GM08714 (cell line): ENCODE measurements around the gene TAF11L3.
"Not testable (repeated sequence)": the region's sequence is repeated elsewhere in the genome, so short reads cannot be mapped to it uniquely, and the experiment has no call there.

Experiments
- H3K4me3 ChIP-seq: fragments of 200-500 bp; sonication (Bioruptor generic); 2 replicates; pipeline ENCODE4 v1.5.1; 2014; ENCODE audit warnings: mild to moderate bottlenecking, low read length, inconsistent platforms
- ZNF274 ChIP-seq: IDR thresholded peaks from 2 replicates; pipeline ENCODE4 v1.6.1; 2012; ENCODE audit warnings: mild to moderate bottlenecking, low read depth, low read length

Gene TAF11L3

GRCh38 chr5:17518067-17518466, at the start of gene TAF11L3:
Gene TAF11L3, plus strand, starts transcription at chr5:17518367.
- not testable (repeated sequence) for H3K4me3 ChIP-seq

- TF ChIP-seq ZNF274, result no peak
- H3K4me3 ChIP-seq, result no peak overlapping the region
These were observed 48.1 kb upstream of the TAF11L3 start for GRCh38 chr5:17470064-17470463.

- H3K4me3 ChIP-seq, result not testable (repeated sequence)
These were observed 43.1 kb upstream of the TAF11L3 start for GRCh38 chr5:17475064-17475463.

- no peak overlapping the region for H3K4me3 ChIP-seq
- TF ChIP-seq ZNF274, result no peak
These were observed 41.1 kb upstream of the TAF11L3 start for GRCh38 chr5:17477043-17477442.

- no peak overlapping the region for H3K4me3 ChIP-seq
- TF ChIP-seq ZNF274, result no peak
These were observed 40.4 kb upstream of the TAF11L3 start for GRCh38 chr5:17477573-17478265.

GRCh38 chr5:17481378-17481777, 36.8 kb upstream of the TAF11L3 start:
- no peak for TF ChIP-seq ZNF274
- no peak overlapping the region for H3K4me3 ChIP-seq

- no peak overlapping the region for H3K4me3 ChIP-seq
These were observed 35.4 kb upstream of the TAF11L3 start for GRCh38 chr5:17482790-17483189.

GRCh38 chr5:17486464-17487173, 31.5 kb upstream of the TAF11L3 start:
- not testable (repeated sequence) for H3K4me3 ChIP-seq

More at GRCh38 chr5:17482790-17483189, 35.4 kb upstream of the TAF11L3 start:
- no peak for TF ChIP-seq ZNF274

GRCh38 chr5:17487174-17487512, 31.0 kb upstream of the TAF11L3 start:
- no peak for TF ChIP-seq ZNF274
- no peak overlapping the region for H3K4me3 ChIP-seq

GRCh38 chr5:17491257-17491656, 26.9 kb upstream of the TAF11L3 start:
- not testable (repeated sequence) for H3K4me3 ChIP-seq

GRCh38 chr5:17492770-17493169, 25.4 kb upstream of the TAF11L3 start:
- TF ChIP-seq ZNF274, result no peak
- H3K4me3 ChIP-seq, result no peak overlapping the region

GRCh38 chr5:17497446-17497845, 20.7 kb upstream of the TAF11L3 start:
- H3K4me3 ChIP-seq, result no peak overlapping the region
- no peak for TF ChIP-seq ZNF274

- not testable (repeated sequence) for H3K4me3 ChIP-seq
These were observed 20.2 kb upstream of the TAF11L3 start, which contains the start of gene TAF11L2 for GRCh38 chr5:17497931-17498330. Gene TAF11L2, plus strand, starts transcription at chr5:17498231.

- TF ChIP-seq ZNF274, result no peak
- no peak overlapping the region for H3K4me3 ChIP-seq
These were observed 6.3 kb upstream of the TAF11L3 start for GRCh38 chr5:17511775-17512325.

GRCh38 chr5:17517526-17517925, 641 bp upstream of the TAF11L3 start:
- not testable (repeated sequence) for H3K4me3 ChIP-seq

- not testable (repeated sequence) for H3K4me3 ChIP-seq
These were observed 1.3 kb downstream of the TAF11L3 start for GRCh38 chr5:17519508-17519907.

- not testable (repeated sequence) for H3K4me3 ChIP-seq
These were observed 3.3 kb downstream of the TAF11L3 start, which contains the start of gene TAF11L4 for GRCh38 chr5:17521501-17521900. Gene TAF11L4, plus strand, starts transcription at chr5:17521801.

- not testable (repeated sequence) for H3K4me3 ChIP-seq
These were observed 6.8 kb downstream of the TAF11L3 start, which contains the start of gene TAF11L5 for GRCh38 chr5:17524935-17525334. Gene TAF11L5, plus strand, starts transcription at chr5:17525235.

- not testable (repeated sequence) for H3K4me3 ChIP-seq
These were observed 8.3 kb downstream of the TAF11L3 start for GRCh38 chr5:17526504-17526903.

- H3K4me3 ChIP-seq, result not testable (repeated sequence)
These were observed 10.2 kb downstream of the TAF11L3 start, which contains the start of gene TAF11L6 for GRCh38 chr5:17528369-17528768. Gene TAF11L6, plus strand, starts transcription at chr5:17528669.
